Measurements from ENCODE around the gene WSCD2.

DNA sequence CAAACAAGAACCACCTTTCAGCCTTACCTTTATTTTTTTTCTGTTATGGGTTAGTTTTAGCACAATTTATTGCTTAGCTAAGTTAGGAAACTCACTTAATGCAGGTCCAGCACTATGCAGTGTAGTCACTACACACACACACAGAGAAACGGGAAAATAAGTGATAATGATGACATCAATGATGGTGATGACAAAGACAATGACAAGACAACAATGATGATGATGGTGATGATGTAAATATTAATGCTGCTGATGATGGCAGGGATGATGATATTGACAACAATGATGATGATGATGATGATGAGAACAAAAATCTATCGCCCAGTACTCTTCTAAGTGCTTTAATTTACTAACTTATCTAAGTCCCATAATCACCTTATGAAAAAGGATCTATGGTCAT is 41.1 kb downstream of the WSCD2 start:
- TF ChIP-seq CTCF (IDR thresholded peaks at IDR 0.05) (no peak), POLR2A (IDR thresholded peaks at IDR 0.05) (no peak), POLR2AphosphoS5 (IDR thresholded peaks at IDR 0.05; ENCODE audit: insufficient read depth in 1 of 2, low read depth in 1 of 2) (no peak)

All from vagina (tissue), 2 donors.